Left hindlimb (tissue), 1 donor: ENCODE data around the gene COL28A1.
A peak's percentile ranks its signal among the peaks of the same experiment; 100 is the strongest.
"Not testable (repeated sequence)": the region's sequence is repeated elsewhere in the genome, so short reads cannot be mapped to it uniquely, and the experiment has no call there.

Experiments used
- DNase-seq: peaks from one replicate; pipeline ENCODE4 v3.0.0-alpha.2; 2018

COL28A1 gene

GRCh38 chr7:7408001-7408770 lies 127.5 kb downstream of the COL28A1 start:
- DNase-seq: no peak

- DNase-seq: no peak
Observed at GRCh38 chr7:7405461-7405860, 130.2 kb downstream of the COL28A1 start.

- no peak for DNase-seq
Observed at GRCh38 chr7:7399707-7400106, 136.0 kb downstream of the COL28A1 start.

- DNase-seq: no peak
Observed at GRCh38 chr7:7395785-7396184, 139.9 kb downstream of the COL28A1 start.

- not testable (repeated sequence) for DNase-seq
Observed at GRCh38 chr7:7388164-7388563, 147.5 kb downstream of the COL28A1 start.

GRCh38 chr7:7385421-7385820 lies 150.3 kb downstream of the COL28A1 start:
- DNase-seq: no peak

GRCh38 chr7:7384228-7384627 lies 151.4 kb downstream of the COL28A1 start:
- DNase-seq: no peak

GRCh38 chr7:7375538-7375937 lies 160.1 kb downstream of the COL28A1 start:
- DNase-seq: no peak

- no peak for DNase-seq
Observed at GRCh38 chr7:7370076-7370475, 165.6 kb downstream of the COL28A1 start.

GRCh38 chr7:7369134-7369533 lies 166.5 kb downstream of the COL28A1 start:
- DNase-seq: no peak

GRCh38 chr7:7354674-7355073 lies 181.0 kb downstream of the COL28A1 start:
- no peak for DNase-seq

- DNase-seq: no peak
Observed at GRCh38 chr7:7352845-7353244, 182.8 kb downstream of the COL28A1 start.

GRCh38 chr7:7351832-7352231 lies 183.8 kb downstream of the COL28A1 start:
- no peak for DNase-seq

GRCh38 chr7:7351156-7351555 lies 184.5 kb downstream of the COL28A1 start:
- DNase-seq: no peak

- DNase-seq: no peak
Observed at GRCh38 chr7:7349156-7349555, 186.5 kb downstream of the COL28A1 start.

- DNase-seq: no peak
Observed at GRCh38 chr7:7347045-7347444, 188.6 kb downstream of the COL28A1 start.

GRCh38 chr7:7344583-7344982 lies 191.1 kb downstream of the COL28A1 start:
- no peak for DNase-seq

- DNase-seq: no peak
Observed at GRCh38 chr7:7335909-7336308, 199.8 kb downstream of the COL28A1 start.

GRCh38 chr7:7335215-7335614 lies 200.5 kb downstream of the COL28A1 start:
- no peak for DNase-seq

GRCh38 chr7:7333610-7334009 lies 202.1 kb downstream of the COL28A1 start:
- no peak for DNase-seq

- DNase-seq: no peak
Observed at GRCh38 chr7:7331523-7331922, 204.2 kb downstream of the COL28A1 start.

GRCh38 chr7:7330997-7331396 lies 204.7 kb downstream of the COL28A1 start:
- no peak for DNase-seq

GRCh38 chr7:7329326-7329725 lies 206.3 kb downstream of the COL28A1 start:
- peak; percentile 67 for DNase-seq

GRCh38 chr7:7327423-7327822 lies 208.2 kb downstream of the COL28A1 start:
- no peak for DNase-seq

GRCh38 chr7:7324698-7325097 lies 211.0 kb downstream of the COL28A1 start:
- no peak for DNase-seq
